Activated T-helper 1 cell treated with anti-CD3 and anti-CD28 coated beads, Interleukin-12 subunit alpha, Interleukin-12 subunit beta, Interleukin-2, Interleukin-4 antibody, amounts not matched to agents 30 ng/mL and 10 ng/mL and 1 ng/mL, durations not matched to agents 14 hours and 24 hours and 36 hours (primary cell): ENCODE measurements around the gene ACADSB. TPM values are rescaled to one million over a fixed set of nuclear protein-coding genes. Genes with fewer than 3 reads are reported as not detected.

ENCODE experiments used
- DNase-seq: peaks from one replicate; pipeline ENCODE4 v3.0.0; 2021; ENCODE audit warnings: low spot score
- H3K27ac Mint-ChIP-seq: one replicate; pipeline ENCODE4 v1.8.0; 2021; ENCODE audit warnings: mild to moderate bottlenecking, mixed read lengths
- H3K27me3 Mint-ChIP-seq: one replicate; pipeline ENCODE4 v1.8.0; 2022; ENCODE audit warnings: mild to moderate bottlenecking, moderate library complexity, mixed read lengths; ENCODE audit not compliant: insufficient read depth
- H3K36me3 Mint-ChIP-seq: one replicate; pipeline ENCODE4 v1.8.0; 2021; ENCODE audit warnings: low read depth, mixed read lengths
- H3K4me1 Mint-ChIP-seq: one replicate; pipeline ENCODE4 v1.8.0; 2021; ENCODE audit warnings: low read depth, mixed read lengths
- H3K4me3 Mint-ChIP-seq: one replicate; pipeline ENCODE4 v1.8.0; 2021; ENCODE audit warnings: mild to moderate bottlenecking, moderate library complexity, mixed read lengths
- H3K9me3 Mint-ChIP-seq: one replicate; pipeline ENCODE4 v1.8.0; 2021; ENCODE audit warnings: mixed read lengths
- intact Hi-C: fragments of 100-400 bp; cut with micrococcal nuclease; formaldehyde crosslinking; loops from one replicate; pipeline ENCODE4 v1.15.1; 2024
- total RNA-seq: library from RNA; stranded (reverse); gene quantifications from 2 replicates; pipeline ENCODE4 v1.2.3, GENCODE V29; 2022

Gene ACADSB
- total RNA-seq, 1 donor from 2014 or later = 26.5 TPM

- no peak for DNase-seq
- intact Hi-C loops = no loop called here
- no peaks in the 10 kb centered on the region for H3K36me3 Mint-ChIP-seq
- H3K27ac Mint-ChIP-seq = no peak overlapping the region
- H3K4me1 Mint-ChIP-seq = no peaks in the 10 kb centered on the region
- H3K9me3 Mint-ChIP-seq = no peaks in the 10 kb centered on the region
- no peak overlapping the region for H3K4me3 Mint-ChIP-seq
- no peaks in the 10 kb centered on the region for H3K27me3 Mint-ChIP-seq
These were observed 88.2 kb downstream of the ACADSB start for GRCh38 chr10:123097039-123097438.

DNA sequence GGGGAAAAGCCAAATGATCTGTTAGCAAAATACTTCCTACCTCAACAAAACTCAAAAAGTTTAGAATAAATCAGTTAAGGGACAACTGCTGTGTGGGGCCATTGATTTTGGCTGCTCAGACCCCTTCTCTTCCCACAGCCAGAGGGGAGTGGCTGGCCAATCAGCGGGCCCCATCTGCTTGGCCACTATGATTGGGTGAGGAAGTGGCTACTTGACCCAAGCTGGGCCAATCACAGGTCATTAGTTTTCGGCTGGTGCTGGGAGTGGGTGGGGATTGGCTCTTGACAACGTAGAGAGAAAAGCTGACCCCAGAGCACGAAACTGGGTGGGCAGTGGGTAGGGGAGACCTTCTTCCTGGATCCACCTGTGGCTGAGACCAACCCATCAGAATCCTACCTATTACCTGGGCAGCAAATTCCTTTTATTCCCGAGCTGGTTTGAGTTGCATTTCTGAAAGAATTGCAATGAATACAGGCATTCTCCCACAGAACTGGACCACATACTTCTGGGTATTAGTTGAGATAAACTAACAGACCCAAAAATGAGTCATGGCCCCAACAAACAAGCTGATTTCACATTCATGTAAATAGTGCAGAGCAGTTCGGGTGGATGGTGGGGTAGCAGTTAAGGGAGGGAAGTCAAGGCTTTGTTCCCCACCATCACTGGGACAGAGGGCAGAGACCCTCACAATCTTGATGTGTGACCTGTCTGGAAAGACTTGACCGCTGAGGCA, 91.4 kb downstream of the ACADSB start:
- Mint-ChIP-seq H3K27ac (no peak overlapping the region), H3K27me3 (no peaks in the 10 kb centered on the region), H3K4me3 (no peak overlapping the region), H3K36me3 (no peaks in the 10 kb centered on the region), H3K4me1 (no peaks in the 10 kb centered on the region), H3K9me3 (no peaks in the 10 kb centered on the region)
- intact Hi-C loops = no loop called here
- DNase-seq = no peak

DNA sequence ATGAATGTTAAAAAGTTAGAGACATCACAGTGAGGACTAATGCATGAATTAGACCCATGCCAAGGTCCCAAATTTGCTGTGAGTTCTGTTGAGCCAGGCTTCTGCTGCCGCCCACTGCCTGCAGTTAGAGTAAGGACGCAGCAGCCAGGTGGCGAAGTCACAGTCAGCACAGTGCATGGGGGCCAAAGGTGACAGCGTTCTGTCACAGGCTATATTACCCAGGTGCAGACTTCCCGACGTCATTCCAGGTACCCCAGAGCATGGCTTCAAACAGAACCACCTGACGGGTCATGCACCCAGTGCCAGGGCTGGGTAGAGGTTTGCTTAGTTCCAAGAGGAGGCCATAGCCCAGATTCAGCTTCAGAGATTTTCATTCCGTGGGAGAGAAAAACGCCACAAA, 93.1 kb downstream of the ACADSB start:
- no peak overlapping the region for H3K4me3 Mint-ChIP-seq
- no peaks in the 10 kb centered on the region for H3K36me3 Mint-ChIP-seq
- no peaks in the 10 kb centered on the region for H3K4me1 Mint-ChIP-seq
- H3K9me3 Mint-ChIP-seq = no peaks in the 10 kb centered on the region
- H3K27me3 Mint-ChIP-seq = no peaks in the 10 kb centered on the region
- no peak overlapping the region for H3K27ac Mint-ChIP-seq
- intact Hi-C loops = no loop called here
- DNase-seq = no peak

DNA sequence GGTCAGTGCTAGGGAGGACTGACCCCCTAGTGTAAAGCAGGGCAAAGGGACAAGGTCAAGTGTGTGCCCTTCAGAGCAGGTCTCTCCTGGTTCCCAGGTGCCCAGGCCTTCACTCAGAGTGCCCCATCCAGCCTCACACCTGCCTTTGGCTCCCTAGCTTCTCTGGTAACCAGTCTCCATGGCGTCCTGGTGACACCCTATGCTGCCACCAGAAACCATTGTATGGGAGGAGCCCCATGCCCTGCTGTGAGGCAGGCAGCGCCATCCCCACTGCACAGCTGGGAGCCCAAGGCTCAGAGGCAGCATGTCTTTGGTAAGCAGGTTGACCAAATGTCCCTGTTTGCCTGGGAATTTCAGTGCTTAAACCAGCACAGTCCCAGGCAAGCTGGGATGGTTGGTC, 93.9 kb downstream of the ACADSB start:
- no peak overlapping the region for H3K27ac Mint-ChIP-seq
- intact Hi-C loops = no loop called here

DNA sequence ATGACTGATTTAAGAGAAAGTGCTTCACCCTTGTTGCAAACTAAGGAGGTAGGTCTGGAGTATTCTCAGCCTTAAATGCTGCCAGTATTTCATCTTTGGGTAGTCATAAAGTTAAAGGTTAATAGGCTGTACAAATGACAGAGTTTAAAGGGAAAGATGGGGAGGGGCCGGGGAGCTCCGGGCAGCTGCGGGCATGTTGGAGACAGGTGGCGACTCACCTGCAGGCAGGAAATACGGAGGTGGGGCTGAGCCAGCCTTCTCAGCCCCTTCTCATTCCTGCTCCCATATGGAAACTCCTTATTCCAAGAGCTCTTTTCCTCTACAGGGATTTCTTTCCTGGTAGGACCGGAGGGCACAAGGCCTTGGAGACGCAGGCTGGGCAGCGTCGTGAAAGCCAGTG, 95.1 kb downstream of the ACADSB start:
- Mint-ChIP-seq H3K36me3 (no peaks in the 10 kb centered on the region), H3K27me3 (no peaks in the 10 kb centered on the region), H3K27ac (no peak overlapping the region), H3K4me3 (no peak overlapping the region), H3K9me3 (no peaks in the 10 kb centered on the region), H3K4me1 (no peaks in the 10 kb centered on the region)
- no peak for DNase-seq
- intact Hi-C loops = no loop called here

More for the DNA sequence above, 93.9 kb downstream of the ACADSB start:
- Mint-ChIP-seq H3K9me3 (no peaks in the 10 kb centered on the region), H3K4me3 (no peak overlapping the region), H3K27me3 (no peaks in the 10 kb centered on the region), H3K4me1 (no peaks in the 10 kb centered on the region), H3K36me3 (no peaks in the 10 kb centered on the region)
- DNase-seq = no peak

Other genes starting within 250 kb of the ACADSB start
- gene CUZD1, start 163.1 kb upstream of the ACADSB start, total RNA-seq = 3.0 TPM in 2 replicates
- gene FAM24B, start 129.4 kb upstream of the ACADSB start, total RNA-seq = 13.1 and 18.4 TPM in 2 replicates
- not detected in 2 replicates for gene FAM24A, start 98.4 kb upstream of the ACADSB start, total RNA-seq
- 11.8 and 14.1 TPM in 2 replicates for gene C10orf88, start 54.8 kb upstream of the ACADSB start, total RNA-seq
- 4.5 and 4.8 TPM in 2 replicates for gene PSTK, start 28.6 kb upstream of the ACADSB start, total RNA-seq
- gene IKZF5, start 211 bp upstream of the ACADSB start, total RNA-seq = 17.4 and 21.9 TPM in 2 replicates
- not detected in 2 replicates for gene HMX3, start 127.0 kb downstream of the ACADSB start, total RNA-seq
- gene HMX2, start 139.1 kb downstream of the ACADSB start, total RNA-seq = not detected in 2 replicates
- 197 and 201 TPM in 2 replicates for gene BUB3, start 145.4 kb downstream of the ACADSB start, total RNA-seq